GM21526 (cell line): ENCODE measurements around the gene ZBTB47.

Experiments used
- ATAC-seq: cut with Tn5 transposase; IDR thresholded peaks from one replicate; pipeline ENCODE4 v1.9.1; 2021; ENCODE audit warnings: moderate library complexity; ENCODE audit not compliant: unreplicated experiment, low FRiP score

The ZBTB47 gene

GRCh38 chr3:42682301-42683070 is 29.0 kb downstream of the ZBTB47 start:
- ATAC-seq, result no peak

GRCh38 chr3:42683875-42684598 is 30.5 kb downstream of the ZBTB47 start:
- ATAC-seq, result no peak

- no peak for ATAC-seq
These were observed 31.3 kb downstream of the ZBTB47 start for GRCh38 chr3:42684632-42685362.

- ATAC-seq, result no peak
These were observed 31.9 kb downstream of the ZBTB47 start, which contains the start of gene KLHL40 for GRCh38 chr3:42685363-42685881. Gene KLHL40 (plus strand): TSS chr3:42685537. CDS start chr3:42685619, 82 bp downstream.

- no peak for ATAC-seq
These were observed 32.7 kb downstream of the ZBTB47 start for GRCh38 chr3:42685891-42686820.

GRCh38 chr3:42686832-42687650 is 33.5 kb downstream of the ZBTB47 start:
- ATAC-seq, result no peak

GRCh38 chr3:42688016-42688415 is 34.5 kb downstream of the ZBTB47 start:
- ATAC-seq, result no peak

GRCh38 chr3:42688487-42689420 is 35.3 kb downstream of the ZBTB47 start:
- no peak for ATAC-seq

GRCh38 chr3:42689421-42690014 is 36.0 kb downstream of the ZBTB47 start:
- no peak for ATAC-seq

- ATAC-seq, result no peak
These were observed 36.7 kb downstream of the ZBTB47 start for GRCh38 chr3:42690191-42690590.

GRCh38 chr3:42690766-42691680 is 37.5 kb downstream of the ZBTB47 start:
- no peak for ATAC-seq

- no peak for ATAC-seq
These were observed 38.5 kb downstream of the ZBTB47 start for GRCh38 chr3:42691816-42692666.

- ATAC-seq, result no peak
These were observed 39.4 kb downstream of the ZBTB47 start for GRCh38 chr3:42692667-42693529.

GRCh38 chr3:42693530-42693930 is 40.0 kb downstream of the ZBTB47 start:
- no peak for ATAC-seq

GRCh38 chr3:42694366-42694765 is 40.9 kb downstream of the ZBTB47 start:
- ATAC-seq, result no peak
